CD4-positive, alpha-beta T cell treated with Interleukin-6 for 4 hours (primary cell): ENCODE results near the gene ZBTB44.
"Not testable (repeated sequence)": the region's sequence is repeated elsewhere in the genome, so short reads cannot be mapped to it uniquely, and the experiment has no call there.

Experiments used
- DNase-seq: peaks from one replicate; pipeline ENCODE4 v3.0.0-alpha.2; 2020; ENCODE audit warnings: mixed read lengths

Gene ZBTB44, protein sequence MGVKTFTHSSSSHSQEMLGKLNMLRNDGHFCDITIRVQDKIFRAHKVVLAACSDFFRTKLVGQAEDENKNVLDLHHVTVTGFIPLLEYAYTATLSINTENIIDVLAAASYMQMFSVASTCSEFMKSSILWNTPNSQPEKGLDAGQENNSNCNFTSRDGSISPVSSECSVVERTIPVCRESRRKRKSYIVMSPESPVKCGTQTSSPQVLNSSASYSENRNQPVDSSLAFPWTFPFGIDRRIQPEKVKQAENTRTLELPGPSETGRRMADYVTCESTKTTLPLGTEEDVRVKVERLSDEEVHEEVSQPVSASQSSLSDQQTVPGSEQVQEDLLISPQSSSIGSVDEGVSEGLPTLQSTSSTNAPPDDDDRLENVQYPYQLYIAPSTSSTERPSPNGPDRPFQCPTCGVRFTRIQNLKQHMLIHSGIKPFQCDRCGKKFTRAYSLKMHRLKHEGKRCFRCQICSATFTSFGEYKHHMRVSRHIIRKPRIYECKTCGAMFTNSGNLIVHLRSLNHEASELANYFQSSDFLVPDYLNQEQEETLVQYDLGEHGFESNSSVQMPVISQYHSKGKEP

DNA sequence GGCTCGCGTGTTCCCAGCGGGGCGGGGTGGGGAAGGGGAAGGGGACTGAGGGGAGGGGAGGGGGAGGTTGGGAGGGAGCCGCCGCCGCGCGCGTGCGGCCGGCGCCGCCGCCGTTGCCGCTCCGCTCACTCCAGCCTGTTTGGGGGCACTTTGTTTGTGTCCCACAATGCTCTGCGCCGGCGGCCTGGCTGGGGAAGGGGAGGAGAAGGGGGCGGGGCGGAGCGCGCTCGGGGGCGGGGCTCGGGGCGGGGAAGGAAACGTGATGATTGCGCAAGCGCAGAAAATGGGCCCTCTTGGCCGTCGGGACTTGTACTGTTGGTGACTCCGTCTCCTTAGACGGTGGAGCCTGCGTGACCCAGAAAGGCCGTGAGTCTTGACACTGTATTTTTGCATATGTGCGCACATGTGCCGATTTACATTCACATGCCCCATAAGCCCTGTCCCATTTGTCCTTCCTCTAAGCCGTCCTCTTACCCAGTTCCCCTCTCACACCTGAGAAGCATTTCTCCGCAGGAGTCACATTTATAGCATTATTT, at the start of gene ZBTB44:
Gene ZBTB44 (minus strand): TSS at position 168 of the 536 bp plus-strand sequence. CDS start 53,044 bp downstream, outside the sequence.
- peak; percentile 93 for DNase-seq

DNA sequence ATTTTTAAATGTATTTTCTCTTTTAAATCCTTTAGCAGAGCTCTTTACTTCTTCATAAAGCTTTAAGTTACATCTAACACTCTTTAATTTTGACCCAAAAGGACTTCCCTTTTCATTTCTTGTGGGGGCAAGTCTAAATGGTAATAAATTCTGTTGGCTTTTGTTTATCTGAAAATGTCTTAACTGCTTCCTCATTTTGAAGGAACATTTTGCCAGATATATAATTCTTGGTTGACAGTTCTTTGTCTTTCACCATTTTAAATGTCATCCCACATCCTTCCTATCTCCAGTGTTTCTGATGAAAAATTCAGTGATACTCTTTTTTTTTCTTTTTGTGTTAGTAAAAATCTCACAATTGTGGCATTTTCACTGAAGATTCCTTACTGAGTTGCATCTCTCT, 44.7 kb upstream of the ZBTB44 start:
- DNase-seq: no peak

DNA sequence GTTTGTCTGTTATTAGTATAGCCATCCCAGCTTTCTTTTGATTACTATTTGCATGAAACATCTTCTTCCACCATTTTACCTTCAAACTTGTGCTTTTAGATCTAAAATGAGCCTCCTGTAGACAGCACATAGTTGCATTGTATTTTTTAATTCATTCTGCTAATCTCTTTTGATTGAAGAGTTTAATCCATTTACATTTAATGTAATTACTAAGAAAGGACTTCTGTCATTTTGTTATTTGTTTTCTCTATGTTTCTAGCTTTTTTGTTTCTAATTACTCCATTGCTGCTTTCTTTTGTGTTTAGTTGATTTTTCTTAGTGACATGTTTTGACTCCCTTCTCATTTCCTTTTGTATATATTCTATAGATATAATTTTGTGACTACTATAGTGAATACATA, 43.7 kb upstream of the ZBTB44 start:
- no peak for DNase-seq

- DNase-seq: no peak
Measured at GRCh38 chr11:130347261-130347660, 32.5 kb upstream of the ZBTB44 start.

DNA sequence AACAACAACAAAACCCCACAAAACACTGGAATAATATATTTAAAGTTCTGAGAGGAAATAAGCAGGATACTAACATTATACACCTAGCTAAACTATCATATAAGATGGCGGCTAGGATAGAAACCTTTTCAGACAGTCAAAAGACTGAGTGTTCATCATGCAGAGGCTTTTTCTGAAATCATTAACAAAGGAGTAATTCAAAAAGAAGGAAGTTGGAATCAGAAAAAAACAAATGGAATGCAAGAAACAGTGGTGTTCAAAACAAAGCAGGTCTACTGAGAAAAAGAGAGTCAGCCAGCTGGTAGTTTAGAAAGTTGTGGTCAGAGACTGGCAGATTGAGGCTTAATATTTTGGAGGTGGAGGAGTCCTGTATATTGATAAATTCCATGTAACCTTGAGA, 30.1 kb upstream of the ZBTB44 start:
- DNase-seq: no peak

DNA sequence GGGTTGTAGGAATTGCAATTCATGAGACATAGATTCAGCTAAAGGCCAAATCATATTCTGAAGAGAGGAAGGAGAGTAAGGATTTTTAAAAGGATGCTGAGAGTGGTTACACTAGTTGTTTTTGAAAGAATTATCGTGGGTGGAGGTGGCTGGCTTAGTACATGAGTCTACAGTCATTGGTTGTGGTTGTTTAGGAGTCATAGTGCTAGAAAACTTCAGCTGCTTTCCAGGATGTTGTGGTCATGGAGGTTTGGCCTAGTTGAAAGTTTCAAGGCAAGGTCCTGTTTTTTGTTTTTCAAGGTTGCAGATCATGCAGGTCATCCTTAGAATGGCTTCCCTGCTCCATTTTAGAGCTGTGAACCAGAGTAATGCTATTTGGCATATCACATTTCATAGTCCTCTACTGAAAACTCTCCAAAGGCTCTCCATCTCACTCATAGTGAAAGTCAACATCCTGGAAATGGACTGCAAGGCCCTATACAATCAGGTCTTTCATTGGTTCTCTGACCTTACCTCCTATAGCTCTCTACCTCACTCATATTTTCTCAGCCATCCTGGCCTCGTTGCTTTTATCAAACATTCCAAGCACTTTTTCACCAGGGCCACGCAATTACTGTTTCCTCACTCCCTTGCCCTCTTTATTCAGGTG, 26.1 kb upstream of the ZBTB44 start:
- DNase-seq: peak; percentile 3

GRCh38 chr11:130338667-130339066, 23.9 kb upstream of the ZBTB44 start:
- DNase-seq: no peak

GRCh38 chr11:130337281-130338089, 22.8 kb upstream of the ZBTB44 start:
- no peak for DNase-seq

DNA sequence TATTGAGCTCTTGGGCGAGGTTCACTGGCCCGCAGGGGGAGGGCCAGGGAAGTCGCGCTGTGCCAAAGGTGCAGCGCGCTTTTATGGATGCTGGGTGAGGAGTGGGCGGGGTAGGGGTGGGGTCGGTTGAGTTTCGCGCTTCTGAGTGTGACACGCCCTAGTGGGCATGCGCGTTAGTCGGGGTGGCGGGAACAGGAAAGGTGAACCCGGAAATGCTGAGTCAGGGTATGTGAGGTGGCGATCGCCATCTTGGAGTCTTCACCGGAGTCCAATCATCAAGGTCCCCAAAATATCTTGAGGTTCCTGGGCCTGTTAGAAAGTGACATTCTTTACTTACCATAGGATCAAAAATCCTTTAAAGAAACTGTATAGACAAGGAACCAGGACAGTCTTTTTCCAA, 16.7 kb upstream of the ZBTB44 start:
- DNase-seq: not testable (repeated sequence)

DNA sequence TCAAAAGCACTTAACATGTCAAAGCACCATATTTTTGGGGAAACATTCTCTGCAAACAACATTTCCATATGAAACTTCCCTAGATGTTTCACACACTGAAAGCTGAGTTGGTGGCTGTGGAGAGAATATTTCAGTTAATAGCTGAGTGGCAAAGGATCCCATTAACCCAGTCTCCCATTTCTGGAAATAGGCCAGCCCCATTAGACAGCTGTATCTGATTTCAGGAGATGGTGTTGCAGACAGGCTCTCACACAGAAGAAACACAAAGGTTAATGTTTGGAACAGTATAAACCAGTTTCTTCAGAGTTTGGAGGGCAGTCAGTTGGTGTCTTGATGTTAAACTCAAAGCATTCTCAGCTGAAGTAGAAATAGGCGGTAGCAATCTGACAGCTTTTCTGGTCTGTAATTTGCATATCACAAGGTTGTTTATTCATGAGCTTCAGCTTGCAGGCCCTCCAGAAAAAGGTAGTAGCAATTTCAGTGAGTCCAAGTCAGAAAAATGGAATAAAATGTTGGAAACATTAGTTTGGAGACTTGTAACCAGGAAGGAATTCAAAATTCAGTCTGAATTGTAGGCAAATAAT, 15.5 kb upstream of the ZBTB44 start:
- no peak for DNase-seq

DNA sequence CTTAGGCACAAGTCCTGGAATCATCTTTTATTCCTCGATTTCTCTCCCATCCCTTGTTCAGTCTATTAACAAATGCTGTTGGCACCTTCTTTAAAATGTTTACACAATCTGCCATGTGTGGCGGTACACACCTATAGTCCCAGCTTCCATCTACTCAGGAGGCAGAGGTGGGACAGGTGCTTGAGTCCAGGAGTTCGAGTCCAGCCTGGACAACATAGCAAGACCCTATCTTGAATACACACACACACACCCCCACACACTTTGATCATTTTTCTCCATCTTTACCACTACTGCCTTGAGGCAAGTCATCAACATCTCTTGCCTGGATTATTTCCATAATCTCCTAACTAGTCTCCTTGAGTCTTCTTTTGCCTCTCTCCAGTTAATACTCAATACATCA, 13.7 kb upstream of the ZBTB44 start:
- DNase-seq: no peak

DNA sequence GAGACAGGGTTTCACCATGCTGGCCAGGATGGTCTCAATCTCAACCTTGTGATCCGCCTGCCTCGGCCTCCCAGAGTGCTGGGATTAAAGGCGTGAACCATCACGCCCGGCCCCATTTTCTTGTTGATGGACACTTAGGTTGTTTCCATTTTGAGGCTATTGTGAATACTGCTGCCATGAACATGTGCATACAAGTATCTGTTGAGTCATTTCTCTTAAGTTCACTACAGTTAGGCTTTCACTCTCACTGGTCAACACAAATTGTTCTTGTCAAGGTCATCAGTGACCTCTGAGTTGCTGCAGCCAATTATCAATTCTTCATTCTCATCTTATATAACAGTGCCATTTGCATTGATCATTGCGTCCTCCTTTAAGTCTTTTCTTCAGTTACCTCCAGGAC, 13.0 kb upstream of the ZBTB44 start:
- no peak for DNase-seq

DNA sequence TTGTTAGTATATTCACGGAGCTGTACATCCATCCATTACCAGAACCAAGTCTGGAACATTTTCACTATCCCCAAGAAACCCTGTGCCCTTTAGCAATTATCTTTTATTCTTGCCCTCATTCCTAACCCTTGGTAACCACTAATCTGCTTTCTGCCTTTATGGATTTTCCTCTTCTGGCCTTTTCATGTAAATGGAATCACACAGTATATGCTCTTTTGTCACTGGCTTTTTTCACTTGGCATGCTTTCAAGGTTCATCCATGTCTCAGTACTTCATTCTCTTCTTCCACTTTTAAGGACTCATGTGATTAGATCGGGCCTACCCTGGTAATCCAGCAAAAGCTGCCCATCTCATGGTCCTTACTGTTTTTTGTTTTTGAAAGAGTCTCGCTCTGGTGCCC, 11.0 kb upstream of the ZBTB44 start:
- DNase-seq: no peak

- DNase-seq: no peak
Measured at GRCh38 chr11:130323452-130324450, 9.0 kb upstream of the ZBTB44 start.

DNA sequence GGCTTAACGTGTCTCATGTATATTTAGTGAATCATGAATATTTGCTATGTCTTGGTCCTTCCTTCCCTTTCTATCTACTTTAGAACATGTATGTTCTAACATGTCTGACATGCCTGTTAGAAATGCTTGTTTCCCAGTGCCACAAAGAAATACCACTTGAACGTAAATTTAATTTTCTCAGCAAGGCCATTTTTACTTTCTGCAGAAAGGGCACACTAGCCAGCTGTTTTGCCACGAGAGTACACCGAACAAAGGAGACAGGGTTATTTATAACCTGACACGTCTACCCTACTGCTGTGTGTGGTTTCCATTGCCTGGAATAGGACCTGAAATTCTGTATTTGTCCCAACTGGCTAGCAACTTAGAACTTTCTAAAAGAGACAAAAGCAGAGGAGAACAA, 7.4 kb upstream of the ZBTB44 start:
- DNase-seq: no peak

DNA sequence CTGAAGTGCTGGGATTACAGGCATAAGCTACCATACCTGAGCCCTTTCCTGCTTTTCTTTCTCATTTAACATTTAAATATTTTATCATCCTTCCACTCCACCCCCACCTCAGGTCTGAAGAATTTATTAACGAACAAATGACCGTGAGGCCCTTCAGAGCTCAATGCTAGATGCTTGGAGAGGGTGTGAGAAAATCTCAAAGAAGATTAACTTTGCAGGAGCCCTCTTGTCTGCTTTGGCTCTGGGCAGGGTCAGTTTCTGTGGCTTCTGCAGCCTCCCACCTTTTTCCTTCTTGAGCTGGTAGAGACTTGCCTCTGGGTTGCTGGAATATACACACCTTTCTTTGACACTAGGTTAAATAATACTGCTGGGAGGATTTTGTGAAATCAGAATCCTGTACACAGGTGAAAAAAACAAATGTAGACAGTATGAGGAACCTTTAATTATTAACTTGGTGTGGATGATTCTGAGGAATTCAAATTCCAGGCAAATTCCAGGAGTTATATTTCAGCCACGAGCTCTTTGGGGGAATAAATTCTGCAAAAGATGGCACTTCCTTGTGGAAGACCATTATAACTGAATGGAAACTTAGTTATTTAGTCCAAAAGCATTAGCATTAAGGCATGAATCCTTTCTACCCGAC, 3.4 kb upstream of the ZBTB44 start:
- no peak for DNase-seq

- peak; percentile 66 for DNase-seq
Measured at GRCh38 chr11:130315354-130315970, 745 bp upstream of the ZBTB44 start.

DNA sequence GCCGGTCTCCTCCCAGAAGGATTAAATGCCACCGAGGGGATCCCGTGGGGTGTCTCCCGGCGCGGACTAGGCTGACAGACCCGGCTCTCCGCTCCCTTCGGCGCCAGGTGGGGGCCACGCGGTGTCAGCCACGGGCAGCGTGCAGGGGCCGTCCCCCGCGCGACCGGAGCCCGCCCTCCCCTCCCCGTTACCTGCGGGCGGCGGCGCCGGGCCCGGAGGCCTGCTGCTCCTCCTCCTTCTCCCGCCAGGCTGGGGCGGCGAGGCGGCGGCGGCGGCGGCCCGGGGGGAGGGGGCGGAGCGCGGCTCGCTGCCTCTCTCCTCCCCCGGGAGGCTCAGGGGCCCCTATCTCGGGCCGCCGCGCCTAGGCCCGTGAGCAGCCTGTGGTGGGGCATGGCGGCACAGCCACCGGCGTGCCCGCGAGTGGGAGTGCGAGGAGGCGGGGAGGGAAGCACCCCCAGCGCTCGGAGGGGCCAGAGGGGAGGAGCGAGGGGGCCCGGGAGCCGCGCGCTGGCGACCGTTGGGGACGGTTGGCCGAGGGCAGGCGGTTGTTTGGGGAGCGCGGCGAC, 450 bp downstream of the ZBTB44 start:
- peak; percentile 76 for DNase-seq

GRCh38 chr11:130313383-130314183, 1.1 kb downstream of the ZBTB44 start:
- no peak for DNase-seq
